ENCODE measurements around the gene SRR. TPM values are rescaled to one million over a fixed set of nuclear protein-coding genes. Genes with fewer than 3 reads are reported as not detected.

The SRR gene
- total RNA-seq, 1 experiment from 2014 or later, result 5.6 TPM

DNA sequence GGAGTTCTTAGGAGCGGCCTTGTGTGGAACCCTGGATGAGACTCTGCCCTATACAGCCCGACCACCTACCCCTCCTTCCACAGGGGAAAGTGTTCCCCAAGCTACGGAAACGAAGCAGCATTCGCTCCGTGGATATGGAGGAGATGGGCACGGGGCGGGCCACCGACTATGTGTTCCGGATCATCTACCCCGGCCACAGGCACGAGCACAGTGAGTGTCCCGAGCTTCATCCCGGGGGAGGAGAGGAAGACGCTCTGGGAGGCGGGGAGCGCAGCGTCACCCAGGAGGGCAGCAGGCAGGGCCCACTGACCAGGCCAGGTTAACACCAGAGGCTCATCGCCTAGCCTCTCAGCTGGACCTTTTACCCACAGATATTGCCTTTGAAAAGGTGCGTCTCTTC is 61.4 kb downstream of the SRR start:
- no peaks in the 10 kb centered on the region for H3K23me2 ChIP-seq (ENCODE audit: insufficient read length, low read depth, low read length, poor library complexity, severe bottlenecking)
- Mint-ChIP-seq H3K9me3 (no peaks in the 10 kb centered on the region), H3K27ac (no peak overlapping the region), H3K36me3 (ENCODE audit: insufficient read depth in 1 of 3, low read depth in 3 of 3) (peaks cover 4 to 18% (median 8%) of the 10 kb centered on the region in 3 experiments; a peak in 6 of 7 replicates), H3K4me1 (peaks cover 12 to 14% of the 10 kb centered on the region in 2 experiments), H3K27me3 (ENCODE audit: low read depth) (peaks cover 3% of the 10 kb centered on the region; the same call in 1 of the 2 replicates), H3K4me3 (no peak overlapping the region)
- no peaks in the 10 kb centered on the region for H3K27me3 ChIP-seq (ENCODE audit: insufficient read depth, low read length)
- H3K4ac ChIP-seq (ENCODE audit: low read depth, low read length), result no peak overlapping the region
- H2BK120ac ChIP-seq (ENCODE audit: low read depth, low read length, poor library complexity, severe bottlenecking), result no peak overlapping the region
- H3K79me2 ChIP-seq (ENCODE audit: insufficient read depth, low read length), result no peaks in the 10 kb centered on the region
- no peak overlapping the region for H3K18ac ChIP-seq (ENCODE audit: insufficient read length, low read depth, low read length)
- DNase-seq, result no peak
- no peak overlapping the region for H4K91ac ChIP-seq (ENCODE audit: insufficient read length, low read depth, low read length)
- no peak overlapping the region for H2AK5ac ChIP-seq (ENCODE audit: insufficient read length, low read length)
- no peaks in the 10 kb centered on the region for H4K20me1 ChIP-seq (ENCODE audit: control insufficient read depth, insufficient read depth, insufficient read length)
- H2BK15ac ChIP-seq (ENCODE audit: low read depth, low read length), result no peak overlapping the region
- no peaks in the 10 kb centered on the region for H3K9me3 ChIP-seq (ENCODE audit: control insufficient read depth, low read depth, low read length)
- H3K56ac ChIP-seq (ENCODE audit: insufficient read length, low read depth, low read length), result no peak overlapping the region
- H3T11ph ChIP-seq (ENCODE audit: low read length), result no peak overlapping the region
- no peak overlapping the region for H4K5ac ChIP-seq (ENCODE audit: insufficient read length, low read depth, low read length)
- no peak overlapping the region for H3K4me2 ChIP-seq (ENCODE audit: insufficient read depth, insufficient read length, low read length)
- no CpG with 5 or more reads among the region's 20 CpGs for WGBS (ENCODE audit: extremely low coverage, insufficient read length, low lambda C conversion rate)
- H4K8ac ChIP-seq (replicated peaks; ENCODE audit: insufficient read length, low read depth, low read length), result no peak overlapping the region
- no peak overlapping the region for H3K23ac ChIP-seq (ENCODE audit: insufficient read length, low read depth, low read length)
- no peaks in the 10 kb centered on the region for H3K4me1 ChIP-seq (ENCODE audit: insufficient read depth, low read length)
- TF ChIP-seq, protein P1, sequence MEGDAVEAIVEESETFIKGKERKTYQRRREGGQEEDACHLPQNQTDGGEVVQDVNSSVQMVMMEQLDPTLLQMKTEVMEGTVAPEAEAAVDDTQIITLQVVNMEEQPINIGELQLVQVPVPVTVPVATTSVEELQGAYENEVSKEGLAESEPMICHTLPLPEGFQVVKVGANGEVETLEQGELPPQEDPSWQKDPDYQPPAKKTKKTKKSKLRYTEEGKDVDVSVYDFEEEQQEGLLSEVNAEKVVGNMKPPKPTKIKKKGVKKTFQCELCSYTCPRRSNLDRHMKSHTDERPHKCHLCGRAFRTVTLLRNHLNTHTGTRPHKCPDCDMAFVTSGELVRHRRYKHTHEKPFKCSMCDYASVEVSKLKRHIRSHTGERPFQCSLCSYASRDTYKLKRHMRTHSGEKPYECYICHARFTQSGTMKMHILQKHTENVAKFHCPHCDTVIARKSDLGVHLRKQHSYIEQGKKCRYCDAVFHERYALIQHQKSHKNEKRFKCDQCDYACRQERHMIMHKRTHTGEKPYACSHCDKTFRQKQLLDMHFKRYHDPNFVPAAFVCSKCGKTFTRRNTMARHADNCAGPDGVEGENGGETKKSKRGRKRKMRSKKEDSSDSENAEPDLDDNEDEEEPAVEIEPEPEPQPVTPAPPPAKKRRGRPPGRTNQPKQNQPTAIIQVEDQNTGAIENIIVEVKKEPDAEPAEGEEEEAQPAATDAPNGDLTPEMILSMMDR (conservative IDR thresholded peaks at IDR 0.05), result no peak
- no peak overlapping the region for H2BK12ac ChIP-seq (ENCODE audit: insufficient read length, low read depth, low read length)
- H3K79me1 ChIP-seq (ENCODE audit: insufficient read depth, low read depth, low read length, poor library complexity, severe bottlenecking), result no peaks in the 10 kb centered on the region
- no peak overlapping the region for H2BK20ac ChIP-seq (ENCODE audit: low read depth, low read length, poor library complexity, severe bottlenecking)
- no peak overlapping the region; the same call in 1 of the 2 replicates for H3K14ac ChIP-seq (ENCODE audit: insufficient read depth, low read length)
- H3K9ac ChIP-seq (ENCODE audit: extremely low read depth, insufficient read length, low read length), result no peak overlapping the region
- H2BK5ac ChIP-seq (ENCODE audit: insufficient read length, low read length), result no peak overlapping the region
- no peak overlapping the region for H2AFZ ChIP-seq (ENCODE audit: low read length)
- H3K27ac ChIP-seq (ENCODE audit: insufficient read length, low read depth, low read length), result no peak overlapping the region

Data from H9 (cell line).